DOHH2 (cell line): ENCODE results near the gene OLR1.

ENCODE experiments used
- CTCF ChIP-seq: fragments of 200-600 bp; sonication (generic); IDR thresholded peaks from one replicate; pipeline ENCODE4 v1.5.1; 2014; ENCODE audit warnings: antibody characterized with exemption, mild to moderate bottlenecking, low read depth, low read length; ENCODE audit not compliant: poor library complexity, severe bottlenecking
- EZH2phosphoT487 ChIP-seq: fragments of 200-600 bp; sonication (generic); IDR thresholded peaks from 2 replicates; pipeline ENCODE4 v1.6.1; 2017; ENCODE audit warnings: borderline replicate concordance, mild to moderate bottlenecking, antibody characterized with exemption, low read length, moderate library complexity, mixed read lengths

GRCh38 chr12:10210225-10210624, 38.3 kb upstream of the OLR1 start:
- TF ChIP-seq CTCF (no peak), EZH2phosphoT487 (no peak)
